NCI-H345 treated with DMSO at 0.1 percent for 48 hours (cell line): ENCODE results near the gene PRPF6.
A peak's percentile ranks its signal among the peaks of the same experiment; 100 is the strongest.
"Not testable (repeated sequence)": the region's sequence is repeated elsewhere in the genome, so short reads cannot be mapped to it uniquely, and the experiment has no call there.

Experiments used
- DNase-seq: peaks from one replicate; lab custom pipeline; 2025; ENCODE audit not compliant: unreplicated experiment; lab: John Stamatoyannopoulos, UW

Gene PRPF6

DNA sequence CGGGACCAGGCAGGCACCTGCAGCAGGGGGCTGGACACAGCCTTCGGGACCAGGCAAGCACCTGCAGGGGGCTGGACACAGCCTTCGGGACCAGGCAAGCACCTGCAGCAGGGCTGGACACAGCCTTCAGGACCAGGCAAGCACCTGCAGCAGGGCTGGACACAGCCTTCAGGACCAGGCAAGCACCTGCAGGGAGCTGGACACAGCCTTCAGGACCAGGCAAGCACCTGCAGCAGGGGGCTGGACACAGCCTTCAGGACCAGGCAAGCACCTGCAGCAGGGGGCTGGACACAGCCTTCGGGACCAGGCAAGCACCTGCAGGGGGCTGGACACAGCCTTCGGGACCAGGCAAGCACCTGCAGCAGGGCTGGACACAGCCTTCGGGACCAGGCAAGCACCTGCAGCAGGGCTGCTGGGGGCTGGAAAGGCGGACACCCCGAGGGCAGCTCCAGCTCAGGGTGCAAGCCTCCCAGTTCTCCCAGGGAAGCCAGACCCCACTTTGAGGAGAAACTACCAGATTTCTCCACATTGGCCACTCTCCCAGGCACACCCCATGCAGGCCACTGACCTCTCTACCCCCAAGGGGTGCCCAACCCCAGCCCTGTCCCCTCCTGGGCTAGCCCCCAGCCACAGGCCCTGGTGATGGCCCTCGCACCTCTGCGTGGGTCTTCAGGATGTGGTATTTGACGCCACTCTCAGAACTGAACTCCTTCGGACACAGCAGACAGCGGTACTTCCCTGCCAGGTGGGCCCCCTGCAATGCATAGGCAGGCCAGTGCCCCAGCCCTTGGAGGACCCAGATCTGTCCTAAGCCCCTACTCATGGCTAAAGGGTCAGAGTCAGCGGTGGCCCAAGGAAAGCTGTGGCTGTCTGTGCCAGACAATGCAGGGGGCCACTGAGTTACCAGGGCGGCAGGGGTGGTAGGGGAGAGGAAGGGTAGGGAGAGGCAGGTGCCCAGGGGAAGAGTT lies 20.0 kb upstream of the PRPF6 start:
- not testable (repeated sequence) for DNase-seq

DNA sequence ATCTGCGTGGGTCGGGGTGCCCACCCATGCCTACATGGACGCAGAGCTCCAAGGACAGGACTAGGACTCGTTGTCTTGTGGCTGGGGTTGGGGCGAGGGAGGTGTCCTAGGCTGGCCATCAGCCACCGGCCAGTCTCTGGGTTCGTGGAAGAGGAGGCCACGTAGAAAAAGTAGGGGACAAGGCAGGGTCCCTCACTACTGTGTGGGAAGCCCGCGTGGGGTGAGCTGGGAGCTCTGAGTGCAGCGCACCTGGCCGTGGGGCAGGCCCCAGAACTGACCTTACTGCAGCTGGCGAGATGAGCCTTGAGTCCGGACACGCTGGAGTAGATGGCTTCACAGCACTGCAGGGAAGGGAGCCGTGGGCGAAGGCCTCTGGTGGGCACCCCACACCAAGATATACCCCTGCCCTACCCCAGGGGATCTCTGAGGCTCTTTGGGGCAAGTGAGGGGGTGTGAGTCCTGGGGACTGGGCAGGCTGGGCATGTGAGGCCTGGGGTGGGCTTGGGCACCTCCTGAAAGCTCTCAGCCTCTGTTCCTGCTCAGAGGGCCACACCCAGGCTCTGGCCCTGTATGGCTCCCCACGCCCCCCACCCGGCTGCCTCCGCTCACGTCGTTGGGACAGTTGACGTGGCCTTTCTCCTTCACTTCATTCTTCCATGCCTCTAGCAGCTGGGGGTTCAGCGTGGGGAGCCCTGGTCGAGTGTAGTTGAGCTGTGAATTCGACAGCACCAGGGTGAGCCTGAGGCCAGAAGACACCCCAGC lies 19.1 kb upstream of the PRPF6 start:
- DNase-seq = no peak

DNA sequence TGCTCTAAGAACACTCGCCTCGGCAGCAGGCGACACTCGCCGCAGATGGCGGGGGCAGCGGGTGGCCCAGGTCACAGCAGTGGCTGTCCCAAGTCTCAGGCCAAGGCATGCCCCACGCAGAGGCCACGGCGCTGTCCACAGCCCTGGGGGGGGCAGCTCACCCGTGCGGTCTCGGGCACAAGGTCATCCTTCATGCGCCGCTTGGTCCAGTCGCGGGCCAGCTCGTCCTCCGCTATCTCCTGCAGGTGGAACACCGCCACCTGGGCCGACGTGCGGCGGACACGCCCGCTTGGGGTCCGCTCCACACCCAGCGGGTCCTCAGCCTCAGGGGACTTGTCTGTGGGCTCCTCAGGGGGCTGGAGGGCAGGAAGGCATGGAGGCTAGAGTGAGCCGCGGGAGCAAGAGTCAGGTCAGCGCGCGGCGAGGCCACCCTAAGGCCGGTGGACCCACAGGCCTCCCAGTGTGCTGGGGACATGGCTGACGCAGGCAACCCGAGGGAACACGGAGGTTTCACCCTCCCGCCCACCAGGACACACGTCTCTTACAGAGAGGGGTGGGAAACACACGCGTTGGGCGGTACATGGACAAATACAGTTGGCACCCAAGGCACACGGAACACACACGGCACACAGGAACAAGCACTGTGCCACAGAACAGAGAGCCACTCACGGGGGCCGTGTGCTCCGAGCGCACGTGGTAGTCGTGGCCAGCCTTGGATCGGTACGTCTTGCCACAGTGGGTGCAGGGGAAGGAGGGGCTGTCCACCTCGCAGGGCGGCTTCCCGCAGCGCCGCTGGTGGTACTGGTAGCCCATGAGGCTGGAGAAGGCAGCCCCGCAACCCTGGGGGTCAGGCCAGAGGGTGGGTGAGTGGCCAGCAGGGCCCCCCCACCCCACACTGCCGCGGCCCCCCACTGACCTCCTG lies 18.2 kb upstream of the PRPF6 start:
- DNase-seq = no peak

DNA sequence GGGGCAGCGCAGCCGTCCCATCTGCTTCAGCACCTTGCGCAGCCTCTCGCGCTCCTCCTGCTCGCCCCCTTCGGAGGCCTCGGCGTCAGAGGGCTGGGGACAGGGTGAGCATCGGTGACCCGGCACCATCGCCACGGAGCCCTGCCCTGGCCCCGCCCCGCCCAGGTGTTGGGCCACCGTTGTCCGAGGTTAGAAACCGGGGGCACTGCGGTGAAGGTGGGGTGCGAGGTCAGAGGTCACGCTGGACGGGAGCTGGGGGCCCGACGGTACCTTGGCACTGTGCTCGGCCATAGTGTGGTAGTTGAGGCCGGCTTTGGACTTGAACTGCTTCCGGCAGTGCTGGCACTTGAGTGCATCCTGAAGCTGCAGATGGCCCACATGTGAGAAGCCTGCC lies 17.6 kb upstream of the PRPF6 start:
- DNase-seq = no peak

DNA sequence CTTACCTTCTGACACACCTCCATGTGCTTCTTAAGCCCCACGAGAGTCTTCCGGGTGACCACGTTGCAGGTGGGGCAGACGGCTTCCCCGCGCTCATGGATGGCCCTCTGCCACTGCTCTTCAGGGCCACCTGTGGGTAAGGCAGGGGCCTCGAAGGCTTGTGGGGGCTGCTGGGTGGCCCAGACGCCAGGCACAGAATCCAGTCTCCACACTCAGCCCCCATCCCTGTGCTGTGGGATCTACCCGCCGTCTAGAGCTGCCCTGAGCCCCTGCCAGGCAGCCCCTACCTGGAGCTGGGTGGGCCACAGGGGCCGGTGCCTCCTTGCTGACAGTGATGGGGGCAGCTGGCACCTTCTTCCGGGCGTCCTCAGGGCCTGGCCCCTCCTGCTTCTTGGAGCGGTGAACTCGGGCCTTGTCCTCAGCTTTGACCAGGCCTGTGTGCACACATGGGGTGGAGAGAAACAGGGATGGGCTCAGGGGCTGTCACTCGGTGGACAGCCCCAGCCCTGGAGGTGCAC lies 17.1 kb upstream of the PRPF6 start:
- no peak for DNase-seq

DNA sequence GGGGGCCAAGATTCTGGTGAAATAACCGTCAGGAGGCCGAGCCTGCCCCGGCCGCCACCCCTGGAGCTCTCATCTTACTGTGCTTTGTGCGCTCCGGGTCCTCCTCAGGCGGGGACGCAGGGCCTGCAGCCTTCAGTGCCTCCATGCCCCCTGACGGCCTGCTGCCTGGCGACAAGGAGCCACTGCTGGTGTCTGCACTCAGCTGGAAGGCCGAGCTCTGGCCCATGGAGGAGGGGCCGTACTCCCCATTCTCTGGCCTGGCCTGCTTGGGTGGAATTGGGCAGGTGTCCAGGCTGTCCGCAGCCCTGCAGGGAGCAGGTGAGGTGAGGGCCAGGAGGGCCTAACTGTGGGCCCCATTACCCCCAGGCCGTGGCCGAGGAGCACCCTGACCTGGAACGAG lies 16.5 kb upstream of the PRPF6 start:
- DNase-seq = no peak

DNA sequence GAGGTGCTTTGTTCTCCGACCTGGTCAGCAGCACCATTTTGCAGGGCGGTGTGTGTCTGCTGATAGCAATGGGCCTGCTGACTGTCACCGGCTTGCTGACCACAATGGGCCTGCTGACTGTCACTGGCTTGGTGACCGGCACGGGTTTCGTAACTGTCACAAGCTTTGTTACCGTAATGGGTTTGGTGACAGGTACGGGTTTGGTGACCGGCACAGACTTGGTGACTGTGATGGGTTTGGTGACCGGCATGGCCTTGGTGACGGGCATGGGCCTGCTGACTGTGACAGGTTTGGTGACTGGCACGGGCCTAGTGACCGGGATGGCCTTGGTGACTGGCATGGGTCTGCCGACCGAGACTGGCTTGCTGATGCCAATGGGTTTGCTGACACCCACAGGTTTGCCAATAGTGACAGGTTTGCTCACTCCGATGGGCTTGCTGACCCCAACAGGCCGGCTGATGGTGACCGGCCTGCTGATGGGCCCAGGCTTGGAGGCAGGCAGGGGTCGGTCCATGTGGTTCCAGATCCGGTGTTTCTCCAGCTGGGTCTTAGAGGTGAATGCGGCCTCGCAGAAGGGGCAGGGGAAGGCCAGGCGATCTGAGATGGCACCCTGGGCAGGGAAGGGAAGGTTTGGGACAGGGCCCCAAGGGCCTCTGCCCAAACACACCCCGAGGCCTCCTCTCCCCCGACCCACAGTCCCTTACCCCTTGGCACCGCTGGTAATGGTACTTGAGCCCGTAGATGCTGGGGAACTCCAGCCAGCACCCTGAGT lies 14.6 kb upstream of the PRPF6 start:
- DNase-seq = no peak

DNA sequence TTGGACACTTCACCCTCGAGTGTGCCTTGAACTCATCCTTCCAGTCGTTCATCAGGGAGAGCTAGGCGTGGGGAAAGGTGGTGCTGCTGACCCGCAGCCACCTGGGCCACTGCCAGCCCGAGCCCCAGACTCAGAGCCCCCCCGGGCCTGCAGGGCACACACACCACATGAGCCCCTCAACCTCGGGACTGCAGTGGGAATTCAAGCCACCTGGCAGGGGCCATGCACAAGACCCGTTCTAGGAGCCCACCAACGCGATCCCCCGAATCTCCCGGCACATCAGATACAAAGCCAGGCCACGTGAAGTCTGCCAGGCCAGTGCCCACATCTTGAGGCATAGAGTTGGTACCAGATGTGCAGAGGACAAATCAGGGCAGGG lies 14.0 kb upstream of the PRPF6 start:
- DNase-seq = no peak

DNA sequence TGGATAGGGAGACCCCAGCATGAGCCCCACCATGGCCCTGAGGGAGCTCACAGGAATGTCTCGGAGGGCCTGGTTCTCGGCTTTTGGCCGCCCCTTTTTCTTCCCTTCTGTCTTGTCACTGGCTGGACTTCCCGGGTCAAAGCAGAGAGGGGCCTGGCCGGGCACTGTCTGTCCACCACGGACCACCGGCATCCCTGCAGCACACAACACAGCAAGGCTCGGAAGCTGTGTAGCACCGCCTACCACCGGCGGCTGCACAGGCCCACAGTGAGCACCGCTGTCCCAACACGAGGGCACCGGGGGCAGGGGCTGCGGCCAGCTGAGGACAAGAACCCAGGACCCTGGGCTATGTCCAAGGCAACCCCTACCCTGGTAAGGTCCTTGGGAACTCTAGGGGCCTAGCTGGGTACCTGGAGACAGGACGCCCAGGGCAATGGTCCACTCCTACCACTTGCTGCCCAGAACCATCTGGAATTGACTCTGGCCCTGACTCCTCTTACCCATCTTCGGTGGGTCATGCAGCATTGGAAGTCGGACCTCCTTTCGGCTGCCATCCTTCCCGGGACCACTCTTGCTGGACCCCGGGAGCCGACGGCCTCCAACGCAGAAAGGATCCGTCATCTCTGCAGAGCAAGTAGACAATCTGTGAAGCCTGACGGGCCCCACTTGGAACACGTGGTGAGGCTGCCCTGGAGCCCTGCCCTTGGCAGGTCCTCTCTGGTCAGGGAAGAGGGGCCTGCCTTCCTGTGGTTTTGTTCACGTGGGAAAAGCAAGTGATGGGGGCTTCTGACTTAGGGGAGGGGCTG lies 13.4 kb upstream of the PRPF6 start:
- DNase-seq = no peak

DNA sequence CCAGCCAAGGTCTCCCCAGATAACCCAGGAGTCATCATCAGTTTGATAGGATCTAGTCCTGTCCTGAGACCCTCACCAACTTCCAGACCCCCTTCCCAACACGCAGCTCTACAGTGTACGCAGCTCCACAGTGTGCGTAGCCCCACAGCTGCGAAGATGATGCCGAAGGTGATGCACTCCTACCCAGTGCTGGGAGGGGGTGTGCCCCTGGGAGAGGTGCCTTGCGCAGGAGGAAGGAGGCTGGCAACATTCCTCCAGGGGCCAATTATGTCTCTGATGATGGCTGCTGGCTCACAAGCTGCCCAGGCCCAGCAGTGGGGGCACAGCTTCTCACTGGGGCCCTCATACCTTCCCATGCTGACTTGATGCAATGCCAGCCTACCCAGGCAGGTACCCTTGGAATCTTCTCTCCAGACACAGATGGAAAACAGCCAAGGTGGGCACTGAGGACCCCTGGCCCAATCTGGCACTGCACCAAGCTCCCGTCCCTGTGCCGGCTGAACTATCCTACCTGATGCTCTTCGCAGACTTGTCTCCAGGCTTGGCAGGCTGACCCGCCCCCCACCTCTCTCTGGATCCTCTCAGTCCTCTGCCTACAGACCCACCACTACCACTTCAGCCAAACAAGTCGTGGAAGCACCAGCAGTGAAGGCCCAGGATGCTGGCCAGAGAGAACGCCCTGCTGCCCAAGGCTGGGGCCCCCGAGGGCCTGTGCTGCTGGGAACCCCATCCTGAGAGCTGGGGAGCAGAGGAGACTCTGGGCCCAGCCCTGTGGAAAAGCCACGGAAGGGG lies 12.6 kb upstream of the PRPF6 start:
- DNase-seq = no peak

DNA sequence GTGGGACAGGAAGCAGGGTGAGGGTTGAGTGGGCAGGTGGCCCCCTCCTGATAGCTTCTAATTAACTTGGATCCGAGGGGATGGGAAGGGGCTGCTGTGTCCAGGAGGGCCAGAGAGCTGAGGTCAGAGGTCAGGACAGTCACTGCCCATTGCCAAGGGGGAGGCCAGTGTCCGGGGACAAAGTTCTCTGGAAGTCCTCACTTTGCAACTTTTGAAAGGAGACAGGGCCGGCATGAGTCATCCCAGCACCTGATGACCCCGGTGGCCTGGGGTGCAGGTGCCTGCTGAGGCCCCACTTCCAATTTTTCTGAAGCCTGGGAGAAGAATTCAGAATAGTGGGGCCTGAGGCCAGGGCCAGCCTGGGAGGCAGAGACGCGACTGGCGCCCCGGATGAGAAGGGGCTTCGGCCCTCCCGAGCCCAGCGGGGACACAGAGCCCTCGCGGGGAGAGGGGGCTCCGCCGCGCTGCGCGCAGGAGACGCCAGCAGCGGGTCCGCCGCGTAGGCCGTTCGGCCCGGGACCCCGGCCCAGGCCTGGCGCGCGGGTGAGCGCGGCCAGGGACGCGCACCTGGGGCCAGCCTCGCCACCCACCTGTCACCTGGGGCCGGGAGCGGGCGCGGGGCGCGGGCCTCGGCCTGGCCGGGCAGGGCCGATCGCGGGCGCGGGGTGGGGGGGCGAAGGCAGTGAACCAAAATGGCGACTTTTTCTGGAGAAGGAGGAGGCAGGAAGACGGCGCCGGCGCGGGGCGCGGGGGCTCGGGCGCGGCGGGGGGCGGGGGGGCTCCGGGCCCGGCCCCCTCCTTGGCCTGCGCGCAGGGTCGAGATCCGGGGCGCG lies 11.8 kb upstream of the PRPF6 start:
- no peak for DNase-seq

DNA sequence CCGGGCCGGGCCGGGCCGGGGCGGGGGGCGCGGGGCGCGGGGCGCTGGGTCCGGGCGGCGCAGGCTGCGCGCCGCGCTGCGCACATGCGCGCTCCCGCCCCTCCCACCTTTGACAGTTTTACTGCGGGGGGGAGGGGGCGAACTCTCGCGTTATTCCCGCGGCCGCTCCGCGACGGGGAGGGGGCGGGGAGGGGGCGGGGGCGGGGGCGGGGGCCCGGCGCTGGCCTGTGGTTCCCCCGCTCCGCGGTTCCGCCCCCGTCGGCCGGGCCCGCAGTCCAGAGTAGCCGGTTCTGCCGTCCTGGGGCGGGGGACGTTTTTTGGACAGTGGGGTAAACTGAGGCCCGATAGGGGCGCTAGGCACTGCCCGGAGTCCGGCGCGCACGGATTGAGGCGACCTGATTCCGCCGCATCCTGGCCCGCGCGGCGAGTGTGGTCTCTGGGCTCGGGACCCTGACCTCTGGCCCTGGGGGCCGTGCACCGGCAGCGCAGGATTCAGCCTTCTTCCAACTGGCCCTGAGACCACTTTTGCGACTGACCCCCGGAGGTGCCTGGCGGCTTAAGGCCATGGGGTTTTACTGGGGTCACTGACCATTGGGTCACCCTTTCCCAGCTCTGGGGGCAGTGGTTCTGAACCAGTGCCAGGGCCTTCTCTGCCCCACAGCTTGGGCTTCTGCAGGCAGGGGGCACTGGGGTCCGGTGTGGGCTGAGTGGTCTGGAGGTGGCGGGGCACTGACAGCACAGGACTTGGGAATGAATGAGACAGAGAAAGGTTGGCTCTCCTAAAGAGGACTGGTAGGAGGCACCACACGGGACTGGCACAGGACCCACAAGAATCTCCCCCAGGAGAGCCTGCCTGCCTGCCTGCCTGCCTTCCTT lies 10.9 kb upstream of the PRPF6 start, which contains the start of gene ZNF512B:
ZNF512B (minus strand) TSS at position 93 of the 876 bp plus-strand sequence. CDS start 1,980 bp downstream, outside the sequence.
- DNase-seq = peak; percentile 38

DNA sequence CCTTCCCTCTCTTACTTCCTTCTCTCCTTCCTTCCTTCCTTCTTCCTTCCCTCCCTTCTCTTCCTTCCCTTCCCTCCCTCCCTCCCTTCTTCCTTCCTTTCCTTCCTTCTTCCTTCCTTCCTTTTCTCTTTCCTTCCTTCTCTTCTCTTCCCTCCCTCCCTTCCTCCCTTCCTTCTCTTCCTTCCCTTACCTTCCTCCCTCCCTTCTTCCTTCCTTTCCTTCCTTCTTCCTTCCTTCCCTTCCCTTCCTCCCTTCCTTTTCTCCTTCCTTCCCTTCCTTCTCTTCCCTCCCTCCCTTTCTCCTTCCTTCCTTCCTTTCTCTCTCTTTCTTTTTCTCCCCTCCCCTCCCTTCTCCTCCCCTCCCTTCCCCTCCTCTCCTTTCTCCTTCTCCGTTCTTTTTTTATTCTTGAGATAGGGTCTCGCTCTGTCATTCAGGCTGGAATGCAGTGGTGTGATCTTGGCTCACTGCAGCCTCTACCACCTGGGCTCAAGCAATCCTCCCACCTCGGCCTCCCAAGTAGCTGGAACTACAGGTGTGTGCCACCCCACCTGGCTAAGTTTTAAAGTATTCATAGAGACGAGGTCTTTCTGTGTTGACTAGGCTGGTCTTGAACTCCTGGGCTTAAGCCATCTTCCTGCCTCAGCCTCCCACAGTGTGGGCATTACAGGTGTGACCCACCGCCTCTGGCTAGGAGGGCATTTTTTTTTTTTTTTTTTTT lies 10.1 kb upstream of the PRPF6 start:
- DNase-seq = no peak

DNA sequence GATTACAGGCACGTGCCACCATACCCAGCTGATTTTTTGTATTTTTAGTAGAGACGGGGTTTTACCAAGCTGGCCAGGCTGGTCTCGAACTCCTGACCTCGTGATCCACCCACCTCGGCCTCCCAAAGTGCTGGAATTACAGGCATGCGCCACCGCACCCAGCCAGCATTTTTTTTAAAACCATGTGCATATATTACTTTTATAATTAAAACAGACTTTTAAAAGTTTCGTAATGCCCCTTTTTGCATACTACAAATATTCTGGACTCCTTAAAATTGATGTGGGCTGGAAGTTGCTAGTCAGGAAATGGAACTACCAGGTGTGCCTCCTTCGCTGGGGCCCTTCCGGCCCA lies 9.0 kb upstream of the PRPF6 start:
- not testable (repeated sequence) for DNase-seq

DNA sequence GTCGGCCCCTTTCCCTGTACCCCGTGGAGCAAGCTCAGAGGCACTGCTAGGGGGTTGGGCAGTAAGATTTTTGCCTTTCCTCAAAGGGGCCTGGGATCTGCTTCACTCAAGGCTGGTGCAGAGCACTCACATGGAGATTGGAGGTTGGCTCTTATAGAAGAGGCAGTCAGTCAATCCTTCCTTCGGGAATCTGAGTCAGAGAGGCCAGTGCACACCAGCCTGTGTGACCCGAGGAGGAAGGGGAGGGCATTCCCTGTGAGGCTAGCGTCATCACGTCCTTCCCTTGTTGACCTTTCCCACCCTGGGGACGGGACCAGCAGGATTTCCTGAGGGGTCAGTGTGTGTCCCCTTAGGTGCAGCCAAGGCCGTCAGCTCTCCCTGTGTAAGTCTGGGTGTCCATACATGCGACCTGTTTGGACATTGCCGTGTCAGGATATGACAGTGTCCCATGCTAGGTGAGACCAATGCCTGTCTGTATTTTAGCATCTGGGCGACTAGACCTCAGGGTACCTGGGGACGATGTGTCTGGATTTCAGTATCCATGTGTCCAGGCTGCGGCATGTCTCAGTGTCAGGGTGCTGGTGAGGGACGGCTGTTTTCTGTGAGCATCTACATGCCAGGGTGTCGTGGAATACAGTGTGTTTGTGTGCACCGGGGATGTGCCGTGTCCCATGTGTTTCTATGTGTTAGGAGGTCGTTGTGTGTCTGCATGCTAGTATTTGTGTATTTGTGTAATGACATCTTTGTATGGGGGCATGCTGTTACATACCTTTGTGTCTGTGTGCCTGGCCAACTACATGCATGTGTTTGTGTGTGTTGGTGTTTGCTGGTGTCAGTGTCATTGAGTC lies 8.4 kb upstream of the PRPF6 start:
- no peak for DNase-seq
